Erythroblast (primary cell): ENCODE results near the gene TCAP.

Source experiments
- GATA1 ChIP-seq: IDR thresholded peaks from 2 replicates; pipeline ENCODE4 v1.6.1; 2011; ENCODE audit warnings: low read depth, mild to moderate bottlenecking, control low read depth, low read length, moderate library complexity
- POLR2A ChIP-seq: IDR thresholded peaks from 2 replicates; pipeline ENCODE4 v1.6.1; 2011; ENCODE audit warnings: mild to moderate bottlenecking, low read length

GRCh38 chr17:39702901-39703893 is 38.0 kb downstream of the TCAP start:
- TF ChIP-seq POLR2A (no peak), GATA1 (no peak)
